ENCODE measurements around the gene ADIPOQ. TPM values are rescaled to one million over a fixed set of nuclear protein-coding genes. Genes with fewer than 3 reads are reported as not detected.
"Not testable (repeated sequence)": the region's sequence is repeated elsewhere in the genome, so short reads cannot be mapped to it uniquely, and the experiment has no call there.

Gene ADIPOQ
- total and polyA plus RNA-seq, 2 experiments from 2014 or later: not detected

GRCh38 chr3:186852994-186853393 is 10.5 kb downstream of the ADIPOQ start:
- Histone ChIP-seq H3K79me2 (no peaks in the 10 kb centered on the region), H3K9me2 (replicated peaks; ENCODE audit: insufficient read depth) (no peaks in the 10 kb centered on the region), H2AFZ (no peak overlapping the region), H3K4me3 (no peak overlapping the region), H3K27ac (no peak overlapping the region), H3K27me3 (no peaks in the 10 kb centered on the region), H3K4me2 (no peak overlapping the region), H3K9me3 (ENCODE audit: low read depth) (no peaks in the 10 kb centered on the region), H3K4me1 (ENCODE audit: insufficient read depth) (no peaks in the 10 kb centered on the region), H4K20me1 (ENCODE audit: insufficient read depth, poor library complexity, severe bottlenecking) (no peaks in the 10 kb centered on the region), H3K36me3 (replicated peaks; ENCODE audit: insufficient read depth, low read depth) (no peaks in the 10 kb centered on the region)
- no peak for DNase-seq (ENCODE audit: low spot score)
- 92% methylated on average over 6 of the region's 6 CpGs for WGBS (ENCODE audit: low lambda C conversion rate, missing lambda C conversion rate)
- no peak for TF ChIP-seq EZH2phosphoT487 (IDR thresholded peaks at IDR 0.05; ENCODE audit: low read depth, severe bottlenecking, unreplicated experiment)
- no peak for TF ChIP-seq EZH2 (IDR thresholded peaks at IDR 0.05; ENCODE audit: borderline replicate concordance)

DNA sequence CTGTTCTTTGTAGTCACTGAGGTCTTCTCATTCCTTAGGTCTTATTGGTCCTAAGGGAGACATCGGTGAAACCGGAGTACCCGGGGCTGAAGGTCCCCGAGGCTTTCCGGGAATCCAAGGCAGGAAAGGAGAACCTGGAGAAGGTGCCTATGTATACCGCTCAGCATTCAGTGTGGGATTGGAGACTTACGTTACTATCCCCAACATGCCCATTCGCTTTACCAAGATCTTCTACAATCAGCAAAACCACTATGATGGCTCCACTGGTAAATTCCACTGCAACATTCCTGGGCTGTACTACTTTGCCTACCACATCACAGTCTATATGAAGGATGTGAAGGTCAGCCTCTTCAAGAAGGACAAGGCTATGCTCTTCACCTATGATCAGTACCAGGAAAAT is 11.6 kb downstream of the ADIPOQ start:
- Histone ChIP-seq H3K27ac (no peak overlapping the region), H3K4me3 (no peak overlapping the region), H3K4me1 (ENCODE audit: insufficient read depth) (no peaks in the 10 kb centered on the region), H3K4me2 (no peak overlapping the region), H3K36me3 (replicated peaks; ENCODE audit: insufficient read depth, low read depth) (no peaks in the 10 kb centered on the region), H3K79me2 (no peaks in the 10 kb centered on the region), H3K9me3 (ENCODE audit: low read depth) (peaks cover under 1% of the 10 kb centered on the region), H3K27me3 (no peaks in the 10 kb centered on the region), H2AFZ (no peak overlapping the region), H4K20me1 (ENCODE audit: insufficient read depth, poor library complexity, severe bottlenecking) (no peaks in the 10 kb centered on the region), H3K9me2 (replicated peaks; ENCODE audit: insufficient read depth) (no peaks in the 10 kb centered on the region)
- WGBS (ENCODE audit: low lambda C conversion rate, missing lambda C conversion rate): 97% methylated on average over 8 of the region's 8 CpGs
- TF ChIP-seq CTCF (IDR thresholded peaks at IDR 0.05; ENCODE audit: poor library complexity) (no peak), EZH2phosphoT487 (IDR thresholded peaks at IDR 0.05; ENCODE audit: low read depth, severe bottlenecking, unreplicated experiment) (no peak), EZH2 (IDR thresholded peaks at IDR 0.05; ENCODE audit: borderline replicate concordance) (no peak)
- no peak for DNase-seq (ENCODE audit: low spot score)

- WGBS (ENCODE audit: low lambda C conversion rate, missing lambda C conversion rate): 0% methylated on average over 1 of the region's 1 CpG
- Histone ChIP-seq H3K4me1 (ENCODE audit: insufficient read depth) (no peaks in the 10 kb centered on the region), H3K9me2 (replicated peaks; ENCODE audit: insufficient read depth) (no peaks in the 10 kb centered on the region), H3K4me3 (no peak overlapping the region), H3K27ac (no peak overlapping the region), H3K79me2 (no peaks in the 10 kb centered on the region), H2AFZ (no peak overlapping the region), H3K9me3 (ENCODE audit: low read depth) (peaks cover 4% of the 10 kb centered on the region), H4K20me1 (ENCODE audit: insufficient read depth, poor library complexity, severe bottlenecking) (no peaks in the 10 kb centered on the region), H3K36me3 (replicated peaks; ENCODE audit: insufficient read depth, low read depth) (no peaks in the 10 kb centered on the region), H3K4me2 (no peak overlapping the region), H3K27me3 (no peaks in the 10 kb centered on the region)
- TF ChIP-seq CTCF (IDR thresholded peaks at IDR 0.05; ENCODE audit: poor library complexity) (no peak), EZH2phosphoT487 (IDR thresholded peaks at IDR 0.05; ENCODE audit: low read depth, severe bottlenecking, unreplicated experiment) (no peak), EZH2 (IDR thresholded peaks at IDR 0.05; ENCODE audit: borderline replicate concordance) (no peak)
- no peak for DNase-seq (ENCODE audit: low spot score)
Measured at GRCh38 chr3:186854954-186855353, 12.4 kb downstream of the ADIPOQ start.

DNA sequence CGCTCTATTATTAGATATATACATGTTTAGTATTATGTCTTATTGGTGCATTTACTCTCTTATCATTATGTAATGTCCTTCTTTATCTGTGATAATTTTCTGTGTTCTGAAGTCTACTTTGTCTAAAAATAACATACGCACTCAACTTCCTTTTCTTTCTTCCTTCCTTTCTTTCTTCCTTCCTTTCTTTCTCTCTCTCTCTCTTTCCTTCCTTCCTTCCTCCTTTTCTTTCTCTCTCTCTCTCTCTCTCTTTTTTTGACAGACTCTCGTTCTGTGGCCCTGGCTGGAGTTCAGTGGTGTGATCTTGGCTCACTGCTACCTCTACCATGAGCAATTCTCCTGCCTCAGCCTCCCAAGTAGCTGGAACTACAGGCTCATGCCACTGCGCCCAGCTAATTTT is 15.2 kb downstream of the ADIPOQ start:
- TF ChIP-seq EZH2 (IDR thresholded peaks at IDR 0.05; ENCODE audit: borderline replicate concordance): no peak
- TF ChIP-seq CTCF (IDR thresholded peaks at IDR 0.05; ENCODE audit: poor library complexity): no peak
- no peak for TF ChIP-seq EZH2phosphoT487 (IDR thresholded peaks at IDR 0.05; ENCODE audit: low read depth, severe bottlenecking, unreplicated experiment)

GRCh38 chr3:186865215-186865853 is 22.8 kb downstream of the ADIPOQ start:
- not testable (repeated sequence) for H3K36me3 ChIP-seq (replicated peaks; ENCODE audit: insufficient read depth, low read depth); H3K27ac ChIP-seq; H3K4me1 ChIP-seq (ENCODE audit: insufficient read depth); H3K27me3 ChIP-seq; H2AFZ ChIP-seq; H3K4me2 ChIP-seq; DNase-seq (ENCODE audit: low spot score); H4K20me1 ChIP-seq (ENCODE audit: insufficient read depth, poor library complexity, severe bottlenecking); H3K4me3 ChIP-seq; H3K9me3 ChIP-seq (ENCODE audit: low read depth); H3K9me2 ChIP-seq (replicated peaks; ENCODE audit: insufficient read depth); H3K79me2 ChIP-seq
- WGBS (ENCODE audit: low lambda C conversion rate, missing lambda C conversion rate): no CpG with 5 or more reads among the region's 13 CpGs

More for the DNA sequence above, 15.2 kb downstream of the ADIPOQ start:
- no peaks in the 10 kb centered on the region for H3K79me2 ChIP-seq
- no peaks in the 10 kb centered on the region for H3K9me2 ChIP-seq (replicated peaks; ENCODE audit: insufficient read depth)
- no peaks in the 10 kb centered on the region for H3K36me3 ChIP-seq (replicated peaks; ENCODE audit: insufficient read depth, low read depth)
- H4K20me1 ChIP-seq (ENCODE audit: insufficient read depth, poor library complexity, severe bottlenecking): no peaks in the 10 kb centered on the region
- no peaks in the 10 kb centered on the region for H3K4me1 ChIP-seq (ENCODE audit: insufficient read depth)
- WGBS (ENCODE audit: low lambda C conversion rate, missing lambda C conversion rate): 97% methylated on average over 4 of the region's 4 CpGs
- H2AFZ ChIP-seq: no peak overlapping the region
- no peaks in the 10 kb centered on the region for H3K27me3 ChIP-seq
- no peak overlapping the region for H3K4me3 ChIP-seq
- peaks cover 4% of the 10 kb centered on the region for H3K9me3 ChIP-seq (ENCODE audit: low read depth)
- H3K4me2 ChIP-seq: no peak overlapping the region
- H3K27ac ChIP-seq: no peak overlapping the region
- DNase-seq (ENCODE audit: low spot score): no peak

DNA sequence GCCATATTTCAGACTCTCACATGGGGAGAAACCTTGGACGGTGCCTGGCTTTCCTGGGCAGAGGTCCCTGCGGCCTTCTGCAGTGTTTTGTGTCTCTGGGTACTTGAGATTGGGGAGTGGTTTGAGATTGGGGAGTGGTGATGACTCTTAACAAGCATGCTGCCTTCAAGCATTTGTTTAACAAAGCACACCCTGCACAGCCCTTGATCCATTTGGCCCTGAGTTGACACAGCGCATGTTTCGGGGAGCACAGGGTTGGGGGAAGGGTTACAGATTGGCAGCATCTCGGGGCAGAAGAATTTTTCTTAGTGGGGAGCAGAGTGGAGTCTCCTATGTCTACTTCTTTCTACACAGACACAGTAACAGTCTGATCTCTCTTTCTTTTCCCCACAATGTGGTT is 23.6 kb downstream of the ADIPOQ start:
- no CpG with 5 or more reads among the region's 5 CpGs for WGBS (ENCODE audit: low lambda C conversion rate, missing lambda C conversion rate)
- H3K27ac ChIP-seq; H4K20me1 ChIP-seq (ENCODE audit: insufficient read depth, poor library complexity, severe bottlenecking); H3K27me3 ChIP-seq; H3K36me3 ChIP-seq (replicated peaks; ENCODE audit: insufficient read depth, low read depth); H3K9me3 ChIP-seq (ENCODE audit: low read depth); H2AFZ ChIP-seq; DNase-seq (ENCODE audit: low spot score); H3K4me3 ChIP-seq; H3K79me2 ChIP-seq; H3K4me1 ChIP-seq (ENCODE audit: insufficient read depth); H3K9me2 ChIP-seq (replicated peaks; ENCODE audit: insufficient read depth); H3K4me2 ChIP-seq: not testable (repeated sequence)

All from hepatocyte (in vitro differentiated cells).